Measurements from ENCODE around the gene IFNA8. TPM values are rescaled to one million over a fixed set of nuclear protein-coding genes. Genes with fewer than 3 reads are reported as not detected.

The IFNA8 gene
- total RNA-seq, 1 donor from 2014 or later, result not detected

DNA sequence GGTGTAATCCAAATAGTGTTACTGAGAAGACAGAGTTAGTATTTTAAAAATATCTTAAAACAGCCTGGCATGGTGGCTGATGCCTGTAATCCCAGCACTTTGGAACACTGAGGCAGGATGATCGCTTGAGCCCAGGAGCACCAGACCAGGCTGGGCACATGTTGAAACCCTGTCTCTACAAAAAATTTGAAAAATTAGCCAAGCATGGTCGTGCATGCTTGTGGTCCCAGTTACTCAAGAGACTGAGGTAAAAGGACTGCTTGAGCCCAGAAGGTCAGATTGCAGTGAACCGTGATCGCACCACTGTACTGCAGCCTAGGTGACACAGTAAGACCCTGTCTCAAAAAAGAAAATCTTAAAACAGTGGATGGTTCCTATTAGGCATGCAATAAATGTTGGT lies 43.8 kb downstream of the IFNA8 start:
- DNase-seq (ENCODE audit: low read depth) (no peak), FAIRE-seq (no peak)
- Histone ChIP-seq H3K36me3 (ENCODE audit: control insufficient read depth, insufficient read depth, low read length) (no peaks in the 10 kb centered on the region), H3K27me3 (ENCODE audit: control insufficient read depth, insufficient read depth, low read length) (no peaks in the 10 kb centered on the region), H3K4me3 (ENCODE audit: low read depth, low read length) (no peak overlapping the region)
- TF ChIP-seq CTCF (IDR thresholded peaks at IDR 0.05; ENCODE audit: insufficient read depth, low read length, severe bottlenecking), result no peak

DNA sequence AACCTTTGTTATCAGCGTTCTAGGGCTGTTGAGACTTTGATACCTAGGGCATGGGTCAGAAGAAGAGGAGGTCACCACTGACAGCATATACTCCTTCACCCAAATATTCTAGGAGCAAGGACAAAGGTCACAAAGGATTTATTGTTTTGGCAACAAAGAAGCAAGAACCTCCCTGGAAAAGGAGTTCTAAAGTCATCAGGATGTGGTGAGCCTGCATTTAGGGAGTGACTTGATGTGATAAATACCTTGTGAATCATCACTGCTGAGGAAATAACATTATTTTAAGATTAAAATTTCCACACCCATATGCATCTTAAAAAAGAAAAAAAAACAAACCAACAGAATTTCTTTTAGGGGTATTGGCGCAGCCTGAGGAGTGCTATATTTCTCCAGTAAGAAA lies 45.2 kb downstream of the IFNA8 start:
- no peak for TF ChIP-seq CTCF (IDR thresholded peaks at IDR 0.05; ENCODE audit: insufficient read depth, low read length, severe bottlenecking)
- no peaks in the 10 kb centered on the region for H3K27me3 ChIP-seq (ENCODE audit: control insufficient read depth, insufficient read depth, low read length)
- no peak for FAIRE-seq
- no peak overlapping the region for H3K4me3 ChIP-seq (ENCODE audit: low read depth, low read length)
- DNase-seq (ENCODE audit: low read depth), result peak; percentile 58
- no peaks in the 10 kb centered on the region for H3K36me3 ChIP-seq (ENCODE audit: control insufficient read depth, insufficient read depth, low read length)

DNA sequence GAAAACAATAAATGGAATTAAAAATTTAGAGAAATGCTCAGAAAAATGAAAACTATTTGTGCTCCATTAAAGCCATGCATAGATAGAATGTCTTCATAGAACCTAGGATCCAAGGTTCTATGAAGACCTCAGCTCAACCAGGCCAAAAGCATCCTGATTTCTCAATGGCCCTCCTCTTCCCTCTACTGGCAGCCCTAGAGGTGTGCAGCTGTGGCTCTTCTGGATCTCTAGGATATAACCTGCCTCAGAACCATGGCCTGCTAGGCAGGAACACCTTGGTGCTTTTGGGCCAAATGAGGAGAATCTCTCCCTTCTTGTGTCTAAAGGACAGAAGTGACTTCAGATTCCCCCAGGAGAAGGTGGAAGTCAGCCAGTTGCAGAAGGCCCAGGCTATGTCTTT lies 46.4 kb downstream of the IFNA8 start:
- peak; percentile 64 for TF ChIP-seq CTCF (IDR thresholded peaks at IDR 0.05; ENCODE audit: insufficient read depth, low read length, severe bottlenecking)
- no peak overlapping the region for H3K4me3 ChIP-seq (ENCODE audit: low read depth, low read length)
- DNase-seq (ENCODE audit: low read depth) (no peak), FAIRE-seq (no peak)
- H3K27me3 ChIP-seq (ENCODE audit: control insufficient read depth, insufficient read depth, low read length), result no peaks in the 10 kb centered on the region
- H3K36me3 ChIP-seq (ENCODE audit: control insufficient read depth, insufficient read depth, low read length), result no peaks in the 10 kb centered on the region

Other genes starting within 250 kb of the IFNA8 start
- gene IFNA21, start 242.5 kb upstream of the IFNA8 start, total RNA-seq, result not detected in 2 replicates
- gene IFNA4, start 221.5 kb upstream of the IFNA8 start, total RNA-seq, result not detected in 2 replicates
- not detected in 2 replicates for gene IFNA7, start 206.9 kb upstream of the IFNA8 start, total RNA-seq
- gene IFNA10, start 202.0 kb upstream of the IFNA8 start, total RNA-seq, result not detected in 2 replicates
- not detected in 2 replicates for gene IFNA16, start 191.8 kb upstream of the IFNA8 start, total RNA-seq
- not detected in 2 replicates for gene IFNA17, start 180.9 kb upstream of the IFNA8 start, total RNA-seq
- not detected in 2 replicates for gene IFNA14, start 169.1 kb upstream of the IFNA8 start, total RNA-seq
- gene IFNA5, start 103.8 kb upstream of the IFNA8 start, total RNA-seq, result not detected in 2 replicates
- gene KLHL9, start 73.7 kb upstream of the IFNA8 start, total RNA-seq, result 22.9 and 25.6 TPM in 2 replicates
- gene IFNA6, start 58.2 kb upstream of the IFNA8 start, total RNA-seq, result not detected in 2 replicates
- gene IFNA13, start 41.1 kb upstream of the IFNA8 start, total RNA-seq, result not detected in 2 replicates
- gene IFNA2, start 23.7 kb upstream of the IFNA8 start, total RNA-seq, result not detected in 2 replicates
- gene IFNA1, start 31.3 kb downstream of the IFNA8 start, total RNA-seq, result not detected in 2 replicates
- gene IFNE, start 73.2 kb downstream of the IFNA8 start, total RNA-seq, result 4.0 and 12.4 TPM in 2 replicates